A549 treated with GW870086 at 1 μM for 4 hours (cell line): Measurements from ENCODE around the gene RCN1. TPM values are rescaled to one million over a fixed set of nuclear protein-coding genes. Genes with fewer than 3 reads are reported as not detected.

Experiments
- total RNA-seq: library from RNA; stranded (reverse); fragments of 200-300 nt; extraction: Qiagen RNA extraction; gene quantifications from 5 replicates; pipeline ENCODE4 v1.2.3, GENCODE V29; 2022; ENCODE audit warnings: low read depth

RCN1 gene
- 155 to 180 TPM (median 171 TPM) in 5 replicates for total RNA-seq

DNA sequence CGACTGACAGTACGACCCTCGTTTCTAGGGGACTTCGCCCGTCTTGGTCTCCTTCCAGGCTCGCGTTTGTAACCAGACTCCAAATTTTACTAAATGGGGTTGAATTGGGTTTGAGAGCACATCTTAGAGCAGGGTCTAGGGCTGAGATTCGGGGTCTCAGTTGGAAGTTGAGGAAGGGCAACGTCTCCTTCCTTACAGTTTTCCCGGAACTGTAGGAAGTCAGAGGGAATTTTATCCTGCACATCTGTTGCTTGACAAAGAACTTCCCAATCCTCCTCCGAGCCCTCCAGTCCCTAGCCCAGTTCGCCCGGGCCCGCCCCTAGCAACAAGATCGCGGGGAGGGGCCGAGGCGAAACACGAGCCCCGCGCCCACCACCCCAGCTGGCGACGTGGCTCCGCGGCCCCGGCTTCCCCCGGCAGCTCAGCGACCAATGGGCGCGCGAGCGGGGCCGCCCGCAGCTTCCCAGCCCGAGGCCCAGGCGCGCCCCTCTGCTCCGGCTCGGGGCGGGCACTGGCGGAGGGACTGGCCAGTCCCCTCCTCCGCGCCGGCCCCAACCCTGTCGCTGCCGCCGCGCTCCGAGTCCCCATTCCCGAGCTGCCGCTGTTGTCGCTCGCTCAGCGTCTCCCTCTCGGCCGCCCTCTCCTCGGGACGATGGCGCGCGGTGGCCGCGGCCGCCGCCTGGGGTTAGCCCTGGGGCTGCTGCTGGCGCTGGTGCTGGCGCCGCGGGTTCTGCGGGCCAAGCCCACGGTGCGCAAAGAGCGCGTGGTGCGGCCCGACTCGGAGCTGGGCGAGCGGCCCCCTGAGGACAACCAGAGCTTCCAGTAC is at the start of gene RCN1:
TSS of gene RCN1 (plus strand) at position 530 of the 826 bp plus-strand sequence. CDS start at position 653, 123 bp downstream.

